Measurements from ENCODE around the gene RADX. TPM values are rescaled to one million over a fixed set of nuclear protein-coding genes. Genes with fewer than 3 reads are reported as not detected.

Gene RADX
- total and polyA plus RNA-seq, 2 donors (not counting 3 experiments of a cell fraction or from before 2014, with no cell fraction given), result 0.12 TPM; not detected in 1

GRCh38 chrX:106599411-106599810, 12.4 kb upstream of the RADX start:
- H3K79me2 ChIP-seq (ENCODE audit: control insufficient read depth, insufficient read depth, low read length), result no peaks in the 10 kb centered on the region
- no peak overlapping the region for H3K27ac ChIP-seq (ENCODE audit: insufficient read depth, low read depth, low read length)
- ChIA-PET CTCF (no interaction called here), POLR2A (no interaction called here)
- no peaks in the 10 kb centered on the region for H3K4me1 ChIP-seq (ENCODE audit: control insufficient read depth, extremely low read depth, insufficient read depth, low read length)
- DNase-seq (ENCODE audit: low read depth, low spot score) (no peak), FAIRE-seq (no peak)
- H4K20me1 ChIP-seq (replicated peaks; ENCODE audit: control insufficient read depth, extremely low read depth, insufficient read depth, low read length), result no peaks in the 10 kb centered on the region
- no peak overlapping the region for H2AFZ ChIP-seq (ENCODE audit: low read depth, low read length)
- no peaks in the 10 kb centered on the region for H3K9me3 ChIP-seq (replicated peaks; ENCODE audit: control insufficient read depth, insufficient read depth, low read length)
- intact Hi-C loops (cut with micrococcal nuclease), result no loop called here
- H3K4me2 ChIP-seq (ENCODE audit: insufficient read depth, low read length), result no peak overlapping the region
- dilution Hi-C loops (cut with MboI; ENCODE audit: extremely low pct_ligation_motif_present, low sequenced_read_pairs), result no loop called here
- H3K36me3 ChIP-seq (ENCODE audit: control insufficient read depth in 2 of 2, extremely low read depth in 1 of 2, insufficient read depth in 2 of 2, low read length in 2 of 2), result no peaks in the 10 kb centered on the region
- no TSS peak for BruUV-seq (replicated peaks)
- no peak for TF ChIP-seq MYC (IDR thresholded peaks at IDR 0.05; ENCODE audit: low read depth, low read length)
- no peak for TF ChIP-seq POLR2A (IDR thresholded peaks at IDR 0.05; ENCODE audit: low read depth, low read length)
- no peak for TF ChIP-seq MAX (IDR thresholded peaks at IDR 0.05; ENCODE audit: insufficient read depth, insufficient read length)
- TF ChIP-seq EZH2 (IDR thresholded peaks at IDR 0.05; ENCODE audit: borderline replicate concordance, low read depth, low read length, severe bottlenecking), result no peak
- no peak for TF ChIP-seq FOS (IDR thresholded peaks at IDR 0.05; ENCODE audit: borderline replicate concordance, insufficient read depth, low read length)
- no peak for TF ChIP-seq GATA2 (IDR thresholded peaks at IDR 0.05; ENCODE audit: insufficient read depth, insufficient read length, low read depth, low read length)
- TF ChIP-seq, protein P1, sequence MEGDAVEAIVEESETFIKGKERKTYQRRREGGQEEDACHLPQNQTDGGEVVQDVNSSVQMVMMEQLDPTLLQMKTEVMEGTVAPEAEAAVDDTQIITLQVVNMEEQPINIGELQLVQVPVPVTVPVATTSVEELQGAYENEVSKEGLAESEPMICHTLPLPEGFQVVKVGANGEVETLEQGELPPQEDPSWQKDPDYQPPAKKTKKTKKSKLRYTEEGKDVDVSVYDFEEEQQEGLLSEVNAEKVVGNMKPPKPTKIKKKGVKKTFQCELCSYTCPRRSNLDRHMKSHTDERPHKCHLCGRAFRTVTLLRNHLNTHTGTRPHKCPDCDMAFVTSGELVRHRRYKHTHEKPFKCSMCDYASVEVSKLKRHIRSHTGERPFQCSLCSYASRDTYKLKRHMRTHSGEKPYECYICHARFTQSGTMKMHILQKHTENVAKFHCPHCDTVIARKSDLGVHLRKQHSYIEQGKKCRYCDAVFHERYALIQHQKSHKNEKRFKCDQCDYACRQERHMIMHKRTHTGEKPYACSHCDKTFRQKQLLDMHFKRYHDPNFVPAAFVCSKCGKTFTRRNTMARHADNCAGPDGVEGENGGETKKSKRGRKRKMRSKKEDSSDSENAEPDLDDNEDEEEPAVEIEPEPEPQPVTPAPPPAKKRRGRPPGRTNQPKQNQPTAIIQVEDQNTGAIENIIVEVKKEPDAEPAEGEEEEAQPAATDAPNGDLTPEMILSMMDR (IDR thresholded peaks at IDR 0.05; ENCODE audit: extremely low read depth in 1 of 2, insufficient read depth in 1 of 2, low read depth in 1 of 2, low read length in 2 of 2), result no peak
- no peak for TF ChIP-seq JUN (IDR thresholded peaks at IDR 0.05; ENCODE audit: borderline replicate concordance, insufficient read depth, insufficient read length, low read depth)
- TF ChIP-seq POLR2AphosphoS5 (IDR thresholded peaks at IDR 0.05; ENCODE audit: insufficient read depth, low read depth, low read length), result no peak
- H3K9me1 ChIP-seq (replicated peaks; ENCODE audit: control insufficient read depth, extremely low read depth, insufficient read depth, low read length), result no peaks in the 10 kb centered on the region
- H3K4me3 ChIP-seq (replicated peaks in 1 of 3; ENCODE audit: insufficient read depth in 1 of 3, low read depth in 1 of 3, low read length in 3 of 3), result no peak overlapping the region
- no peaks in the 10 kb centered on the region for H3K27me3 ChIP-seq (ENCODE audit: control insufficient read depth in 2 of 2, insufficient read depth in 2 of 2, low read length in 2 of 2)
- no peak overlapping the region for H3K9ac ChIP-seq (replicated peaks; ENCODE audit: extremely low read depth, insufficient read depth, low read length)

All from endothelial cell of umbilical vein (primary cell).